PC-3 (cell line): Measurements from ENCODE around the gene NADK. TPM values are rescaled to one million over a fixed set of nuclear protein-coding genes. Genes with fewer than 3 reads are reported as not detected.

ENCODE experiments used
- ATAC-seq: fragments of 200-7000 bp; cut with Tn5 transposase; 2 replicates; pipeline ENCODE4 v1.9.1; 2020; ENCODE audit warnings: mild to moderate bottlenecking, moderate library complexity
- BruUV-seq: library from RNA; stranded (reverse); fragments of 400-500 nt; replicated peaks from 2 replicates; lab custom pipeline; 2021; lab: Mats Ljungman, UMichigan
- CTCF ChIA-PET: fragments of 300-600 bp; sonication (Branson Sonifier 250); formaldehyde crosslinking; loops from one replicate; lab custom pipeline; 2022; ENCODE audit warnings: antibody characterized with exemption; lab: Charles Lee
- POLR2A ChIA-PET: fragments of 300-600 bp; sonication (Branson Sonifier 250); formaldehyde crosslinking; loops from one replicate; lab custom pipeline; 2022; ENCODE audit warnings: antibody characterized with exemption; ENCODE audit not compliant: unreplicated experiment; lab: Charles Lee
- DNase-seq: peaks from one replicate; pipeline ENCODE4 v3.0.0-alpha.2; 2015
- H2AFZ ChIP-seq: fragments of 300-600 bp; sonication (generic); 2 replicates; pipeline ENCODE4 v1.6.0; 2016; ENCODE audit warnings: antibody characterized with exemption, low read length
- H3F3A ChIP-seq: fragments of 300-600 bp; sonication (generic); one replicate; pipeline ENCODE4 v1.6.0; 2017; ENCODE audit warnings: antibody characterized with exemption, low read length, control low read depth, mild to moderate bottlenecking; ENCODE audit not compliant: unreplicated experiment
- H3K27ac ChIP-seq: fragments of 300-600 bp; sonication (generic); 2 replicates; pipeline ENCODE4 v1.5.1; 2016; ENCODE audit warnings: mild to moderate bottlenecking, low read length
- H3K27me3 ChIP-seq: fragments of 300-600 bp; sonication (generic); 2 replicates; pipeline ENCODE4 v1.6.1; 2016; ENCODE audit warnings: low read length, mixed read lengths
- H3K36me3 ChIP-seq: fragments of 300-600 bp; sonication (generic); 2 replicates; pipeline ENCODE4 v1.6.1; 2016; ENCODE audit warnings: low read depth, mixed run types, low read length, mixed read lengths
- H3K4me1 ChIP-seq: fragments of 300-600 bp; sonication (generic); 2 replicates; pipeline ENCODE4 v1.5.1; 2016; ENCODE audit warnings: low read length; ENCODE audit not compliant: insufficient read depth
- H3K4me2 ChIP-seq: fragments of 300-600 bp; sonication (generic); 2 replicates; pipeline ENCODE4 v1.6.0; 2016; ENCODE audit warnings: low read length
- H3K4me3 ChIP-seq: fragments of 300-600 bp; sonication (generic); 2 replicates; pipeline ENCODE4 v1.5.1; 2016; ENCODE audit warnings: mild to moderate bottlenecking, low read length, mixed read lengths
- H3K79me2 ChIP-seq: fragments of 300-600 bp; sonication (generic); 2 replicates; pipeline ENCODE4 v1.6.1; 2017; ENCODE audit warnings: low read length, mixed read lengths
- H3K9ac ChIP-seq: fragments of 300-600 bp; sonication (generic); 2 replicates; pipeline ENCODE4 v1.6.0; 2016; ENCODE audit warnings: mild to moderate bottlenecking, low read length
- H3K9me2 ChIP-seq: fragments of 300-600 bp; sonication (generic); replicated peaks from 2 replicates; pipeline ENCODE4 v1.6.1; 2016; ENCODE audit warnings: mixed run types, low read length, mixed read lengths
- H3K9me3 ChIP-seq: fragments of 300-600 bp; sonication (generic); 2 replicates; pipeline ENCODE4 v1.6.1; 2016; ENCODE audit warnings: low read length, mixed read lengths
- H4K20me1 ChIP-seq: fragments of 300-600 bp; sonication (generic); 2 replicates; pipeline ENCODE4 v1.6.1; 2016; ENCODE audit warnings: low read length, mixed read lengths
- EZH2 ChIP-seq: fragments of 300-600 bp; sonication (generic); IDR thresholded peaks from one replicate; pipeline ENCODE4 v1.6.1; 2017; ENCODE audit warnings: antibody characterized with exemption, mild to moderate bottlenecking, low read length; ENCODE audit not compliant: unreplicated experiment
- EZH2phosphoT487 ChIP-seq: fragments of 300-600 bp; sonication (generic); IDR thresholded peaks from 2 replicates; pipeline ENCODE4 v1.6.1; 2018; ENCODE audit warnings: mild to moderate bottlenecking, antibody characterized with exemption, low read length, borderline replicate concordance
- intact Hi-C: fragments of 100-400 bp; cut with micrococcal nuclease; formaldehyde crosslinking; loops from 2 replicates; pipeline ENCODE4 v1.9.0; 2023
- total RNA-seq: library from RNA; depleted of rRNA; stranded (reverse); fragments of >200 nt; gene quantifications from 2 replicates; pipeline ENCODE4 v1.2.3, GENCODE V29; 2014
- TF ChIP-seq, protein P1 (sequence below): fragments of 300-600 bp; sonication (generic); conservative IDR thresholded peaks from 2 replicates; pipeline ENCODE4 v1.5.1; 2017; ENCODE audit warnings: antibody characterized with exemption, low read depth, mild to moderate bottlenecking, low read length

NADK gene
- total RNA-seq, 1 experiment from 2014 or later: 130 TPM

DNA sequence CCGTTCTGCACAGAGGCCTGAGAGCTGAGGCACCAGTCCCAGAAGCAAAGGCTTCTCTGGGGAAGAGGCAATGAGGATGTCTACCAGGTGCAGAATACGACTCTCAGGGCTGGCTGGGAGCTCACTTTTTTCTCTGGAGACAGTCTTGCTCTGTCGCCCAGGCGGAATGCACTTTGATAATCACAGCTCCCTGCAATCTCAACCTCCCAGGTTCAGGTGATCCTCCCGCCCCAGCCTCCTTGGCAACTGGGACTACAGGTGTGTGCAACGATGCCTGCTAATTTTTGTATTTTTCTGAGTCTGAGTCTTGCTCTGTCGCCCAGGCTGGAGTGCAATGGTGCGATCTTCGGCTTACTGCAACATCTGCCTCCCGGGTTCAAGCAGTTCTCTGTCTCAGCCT, 17.6 kb downstream of the NADK start:
- no peak for ATAC-seq
- no TSS peak for BruUV-seq
- intact Hi-C loops: no loop called here

DNA sequence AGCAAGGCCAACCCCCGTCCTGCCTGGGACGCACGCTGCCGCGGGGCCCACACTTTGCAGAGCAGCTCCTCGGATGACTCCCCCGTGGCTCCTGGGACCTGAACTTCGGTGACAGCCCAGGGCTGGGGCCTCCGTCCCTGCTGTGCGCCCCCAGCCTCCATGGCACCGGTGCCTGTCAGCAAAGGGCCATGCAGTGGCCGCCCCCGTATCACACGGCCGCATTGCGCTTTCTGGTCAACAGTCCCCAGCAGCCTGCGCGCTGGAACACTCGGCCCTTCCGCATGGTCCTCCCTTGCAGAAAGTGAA, 18.0 kb downstream of the NADK start:
- ATAC-seq (no peak), DNase-seq (no peak)
- no peak overlapping the region for H2AFZ ChIP-seq
- no peaks in the 10 kb centered on the region for H3F3A ChIP-seq
- H3K27ac ChIP-seq: no peak overlapping the region
- intact Hi-C loops: no loop called here
- H3K4me2 ChIP-seq: no peak overlapping the region
- no peak overlapping the region for H3K4me3 ChIP-seq
- H3K9ac ChIP-seq: no peak overlapping the region
- ChIA-PET POLR2A (no interaction called here), CTCF (no interaction called here)
- H3K4me1 ChIP-seq: peaks cover 45% of the 10 kb centered on the region
- H3K27me3 ChIP-seq: no peaks in the 10 kb centered on the region
- H3K9me2 ChIP-seq: no peaks in the 10 kb centered on the region
- BruUV-seq: no TSS peak
- no peaks in the 10 kb centered on the region for H3K9me3 ChIP-seq
- peaks cover 68% of the 10 kb centered on the region for H3K79me2 ChIP-seq
- peaks cover 16% of the 10 kb centered on the region for H4K20me1 ChIP-seq
- TF ChIP-seq EZH2phosphoT487 (no peak), EZH2 (no peak)
- TF ChIP-seq, protein P1, sequence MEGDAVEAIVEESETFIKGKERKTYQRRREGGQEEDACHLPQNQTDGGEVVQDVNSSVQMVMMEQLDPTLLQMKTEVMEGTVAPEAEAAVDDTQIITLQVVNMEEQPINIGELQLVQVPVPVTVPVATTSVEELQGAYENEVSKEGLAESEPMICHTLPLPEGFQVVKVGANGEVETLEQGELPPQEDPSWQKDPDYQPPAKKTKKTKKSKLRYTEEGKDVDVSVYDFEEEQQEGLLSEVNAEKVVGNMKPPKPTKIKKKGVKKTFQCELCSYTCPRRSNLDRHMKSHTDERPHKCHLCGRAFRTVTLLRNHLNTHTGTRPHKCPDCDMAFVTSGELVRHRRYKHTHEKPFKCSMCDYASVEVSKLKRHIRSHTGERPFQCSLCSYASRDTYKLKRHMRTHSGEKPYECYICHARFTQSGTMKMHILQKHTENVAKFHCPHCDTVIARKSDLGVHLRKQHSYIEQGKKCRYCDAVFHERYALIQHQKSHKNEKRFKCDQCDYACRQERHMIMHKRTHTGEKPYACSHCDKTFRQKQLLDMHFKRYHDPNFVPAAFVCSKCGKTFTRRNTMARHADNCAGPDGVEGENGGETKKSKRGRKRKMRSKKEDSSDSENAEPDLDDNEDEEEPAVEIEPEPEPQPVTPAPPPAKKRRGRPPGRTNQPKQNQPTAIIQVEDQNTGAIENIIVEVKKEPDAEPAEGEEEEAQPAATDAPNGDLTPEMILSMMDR: no peak
- H3K36me3 ChIP-seq: peaks cover 66% of the 10 kb centered on the region

More for the DNA sequence above, 17.6 kb downstream of the NADK start:
- peaks cover 45% of the 10 kb centered on the region for H3K4me1 ChIP-seq
- no peaks in the 10 kb centered on the region for H3F3A ChIP-seq
- H3K9ac ChIP-seq: no peak overlapping the region
- H3K4me2 ChIP-seq: no peak overlapping the region
- peak; percentile 1 for DNase-seq
- H3K27ac ChIP-seq: no peak overlapping the region
- no peaks in the 10 kb centered on the region for H3K9me2 ChIP-seq
- TF ChIP-seq EZH2 (no peak), EZH2phosphoT487 (no peak)
- TF ChIP-seq, protein P1: no peak
- CTCF ChIA-PET: no interaction called here
- H3K4me3 ChIP-seq: no peak overlapping the region
- H3K79me2 ChIP-seq: peaks cover 72% of the 10 kb centered on the region
- peaks cover 16% of the 10 kb centered on the region for H4K20me1 ChIP-seq
- H3K9me3 ChIP-seq: no peaks in the 10 kb centered on the region
- H2AFZ ChIP-seq: no peak overlapping the region
- POLR2A ChIA-PET: no interaction called here
- H3K36me3 ChIP-seq: peaks cover 63% of the 10 kb centered on the region
- H3K27me3 ChIP-seq: no peaks in the 10 kb centered on the region

- H3K27me3 ChIP-seq: no peaks in the 10 kb centered on the region
- peak overlapping the region; percentile 78 for H3K27ac ChIP-seq
- H3K4me1 ChIP-seq: peaks cover 45% of the 10 kb centered on the region
- H4K20me1 ChIP-seq: peaks cover 16% of the 10 kb centered on the region
- H3K9ac ChIP-seq: peak overlapping the region; percentile 17
- ChIA-PET POLR2A (no interaction called here), CTCF (no interaction called here)
- ATAC-seq: no peak
- H3K79me2 ChIP-seq: peaks cover 63% of the 10 kb centered on the region
- no peaks in the 10 kb centered on the region for H3K9me3 ChIP-seq
- BruUV-seq: no TSS peak
- H2AFZ ChIP-seq: no peak overlapping the region
- DNase-seq: peak; percentile 6
- H3K36me3 ChIP-seq: peaks cover 65% of the 10 kb centered on the region
- no peaks in the 10 kb centered on the region for H3F3A ChIP-seq
- intact Hi-C loops: loop anchor here (5.0 kb wide), 1 partner anchor 148 kb away; no protein-coding TSS in a partner anchor
- H3K4me3 ChIP-seq: peak overlapping the region; percentile 17; the same call in 1 of the 2 replicates
- no peak for TF ChIP-seq EZH2phosphoT487
- no peaks in the 10 kb centered on the region for H3K9me2 ChIP-seq
- peak overlapping the region; percentile 56 for H3K4me2 ChIP-seq
These were observed 18.6 kb downstream of the NADK start for GRCh38 chr1:1759456-1760344.
